HG03064 (cell line): ENCODE measurements around the gene PARP6.
A peak's percentile ranks its signal among the peaks of the same experiment; 100 is the strongest.

Experiments used
- ATAC-seq: cut with Tn5 transposase; IDR thresholded peaks from one replicate; pipeline ENCODE4 v1.9.1; 2021; ENCODE audit warnings: low read depth; ENCODE audit not compliant: unreplicated experiment

Gene PARP6, protein sequence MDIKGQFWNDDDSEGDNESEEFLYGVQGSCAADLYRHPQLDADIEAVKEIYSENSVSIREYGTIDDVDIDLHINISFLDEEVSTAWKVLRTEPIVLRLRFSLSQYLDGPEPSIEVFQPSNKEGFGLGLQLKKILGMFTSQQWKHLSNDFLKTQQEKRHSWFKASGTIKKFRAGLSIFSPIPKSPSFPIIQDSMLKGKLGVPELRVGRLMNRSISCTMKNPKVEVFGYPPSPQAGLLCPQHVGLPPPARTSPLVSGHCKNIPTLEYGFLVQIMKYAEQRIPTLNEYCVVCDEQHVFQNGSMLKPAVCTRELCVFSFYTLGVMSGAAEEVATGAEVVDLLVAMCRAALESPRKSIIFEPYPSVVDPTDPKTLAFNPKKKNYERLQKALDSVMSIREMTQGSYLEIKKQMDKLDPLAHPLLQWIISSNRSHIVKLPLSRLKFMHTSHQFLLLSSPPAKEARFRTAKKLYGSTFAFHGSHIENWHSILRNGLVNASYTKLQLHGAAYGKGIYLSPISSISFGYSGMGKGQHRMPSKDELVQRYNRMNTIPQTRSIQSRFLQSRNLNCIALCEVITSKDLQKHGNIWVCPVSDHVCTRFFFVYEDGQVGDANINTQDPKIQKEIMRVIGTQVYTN

DNA sequence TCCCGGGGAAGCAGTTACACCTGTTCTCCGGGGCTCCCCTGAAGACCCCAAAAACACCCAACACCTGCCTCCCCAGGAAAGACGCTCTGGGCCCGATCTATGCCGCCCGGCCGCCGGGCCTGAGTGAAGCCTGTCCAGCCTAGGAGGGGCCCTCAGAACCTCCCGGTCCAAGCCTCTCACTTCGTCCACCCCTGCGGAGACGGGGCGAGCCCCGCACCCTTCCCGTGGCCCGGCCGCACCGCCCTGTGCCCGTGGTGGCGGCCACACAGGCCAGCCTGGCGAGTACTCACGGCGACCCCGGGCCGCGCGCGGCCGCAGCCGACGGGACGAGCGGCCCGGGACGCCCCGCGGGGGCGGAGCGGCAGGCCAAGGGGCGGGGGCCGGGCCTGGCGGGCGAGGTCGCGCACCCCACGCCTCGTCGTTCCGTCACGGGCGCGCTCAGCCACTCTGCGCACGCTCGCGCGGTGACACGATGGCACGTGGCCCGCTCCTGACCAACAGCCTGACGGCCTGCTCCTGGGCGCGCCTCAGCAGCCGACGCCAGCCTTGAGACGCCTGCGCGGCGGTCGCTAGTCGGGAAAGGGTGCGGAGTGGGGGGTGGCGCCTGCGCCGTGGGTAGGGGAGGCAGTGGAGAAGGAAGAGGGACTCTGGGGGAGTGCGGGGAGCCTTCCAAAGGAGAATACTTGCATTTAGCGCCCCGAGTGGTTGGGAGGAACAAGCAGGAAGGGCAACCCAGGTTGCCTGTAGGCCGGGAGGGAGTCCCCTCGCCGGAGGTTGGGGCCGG is at the start of gene PARP6:
Gene PARP6 (minus strand): TSS at position 342 of the 784 bp plus-strand sequence. CDS start 5,077 bp downstream, outside the sequence.
- ATAC-seq = peak; percentile 92

DNA sequence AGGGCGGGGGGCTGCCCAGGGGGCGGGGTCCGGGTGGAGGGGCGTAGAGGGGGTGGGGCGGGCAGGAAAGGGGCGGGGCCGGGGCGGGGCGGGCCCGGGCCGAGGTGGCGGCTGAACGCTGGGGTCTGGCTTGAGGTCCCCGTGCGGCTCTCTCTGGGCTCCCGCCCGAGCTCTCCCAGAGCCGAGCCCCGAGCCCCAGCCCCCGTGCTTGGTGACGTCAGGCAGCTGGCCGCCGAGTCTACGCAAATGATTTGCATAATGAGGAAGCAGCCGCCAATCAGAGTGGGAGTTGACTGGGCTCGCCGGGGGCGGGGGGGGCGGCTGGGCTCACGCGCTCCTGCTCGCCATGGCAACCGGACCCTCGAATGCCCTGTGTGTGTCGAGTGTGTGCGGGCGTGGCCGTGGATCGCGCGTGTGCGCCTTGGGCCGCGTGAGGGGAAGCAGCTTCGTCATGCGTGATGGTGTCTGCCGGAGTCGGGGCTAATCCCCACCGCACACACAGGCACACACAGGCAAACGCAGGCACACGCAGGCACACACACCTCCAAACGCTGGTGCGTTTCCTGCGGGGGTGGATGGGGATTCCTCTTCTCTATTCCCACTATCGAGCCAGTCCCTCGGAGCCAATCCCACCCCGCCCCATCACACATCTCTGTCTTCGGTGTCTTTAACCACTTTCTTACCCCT is 47.8 kb upstream of the PARP6 start, which contains the start of gene CELF6:
Gene CELF6 (minus strand): TSS at position 173 of the 687 bp plus-strand sequence. CDS start 283 bp downstream, outside the sequence.
- no peak for ATAC-seq

DNA sequence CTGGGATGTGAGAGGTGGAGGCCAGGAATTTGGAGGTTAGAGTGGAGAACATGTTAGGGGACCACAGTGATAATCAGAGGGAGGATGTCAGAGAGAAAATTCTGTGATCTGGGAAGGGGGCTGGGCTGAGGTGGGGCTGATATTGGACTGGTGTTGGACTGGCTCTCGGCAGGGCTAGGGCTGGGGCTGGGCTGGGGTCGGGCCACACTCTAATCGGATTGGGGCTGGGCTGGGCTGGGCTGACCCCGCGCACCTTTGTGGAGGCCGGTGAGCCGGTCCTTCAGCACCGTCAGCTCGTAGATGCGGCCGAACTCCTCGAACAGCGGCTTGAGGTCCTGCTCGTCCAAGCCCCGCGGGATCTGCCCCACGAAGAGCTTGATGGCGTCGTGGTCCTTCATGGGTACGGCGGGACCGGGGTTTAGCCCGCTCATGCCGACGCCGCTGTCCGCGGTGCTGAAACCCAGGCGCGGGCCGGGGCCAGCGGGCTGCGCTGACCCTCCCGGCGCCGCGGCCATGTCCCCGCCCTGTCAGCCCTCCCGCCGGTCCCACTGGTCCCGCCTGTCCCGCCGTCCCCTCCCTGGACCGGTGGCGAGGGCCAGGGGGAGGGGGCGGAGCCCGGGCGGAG is 47.1 kb upstream of the PARP6 start:
- no peak for ATAC-seq

DNA sequence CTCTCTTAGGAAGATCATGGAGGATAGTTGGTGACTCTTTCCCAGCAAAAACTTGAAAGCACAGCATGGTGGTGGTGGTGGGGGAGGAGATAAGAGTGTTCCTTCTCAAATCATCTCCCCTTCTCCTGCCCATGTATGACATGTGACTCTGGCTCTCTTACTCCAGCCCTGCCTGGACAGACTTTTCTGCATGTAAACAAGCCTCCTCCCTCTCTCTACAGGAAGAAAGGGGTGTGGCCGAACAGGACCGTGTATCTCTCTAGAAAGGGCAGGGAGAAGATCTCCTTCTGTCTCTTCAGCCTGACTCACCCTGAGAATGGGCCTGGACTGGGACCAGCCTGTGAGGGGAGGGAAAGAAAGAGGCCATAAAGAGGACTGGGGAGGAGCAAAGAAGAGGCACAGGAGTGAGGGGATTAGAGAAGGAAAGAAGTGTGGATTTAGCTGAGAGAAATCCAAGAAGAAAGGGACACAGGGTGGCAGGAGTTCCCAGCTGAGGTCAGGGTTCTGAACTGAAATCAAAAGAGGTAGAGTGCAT is 46.1 kb upstream of the PARP6 start:
- no peak for ATAC-seq

DNA sequence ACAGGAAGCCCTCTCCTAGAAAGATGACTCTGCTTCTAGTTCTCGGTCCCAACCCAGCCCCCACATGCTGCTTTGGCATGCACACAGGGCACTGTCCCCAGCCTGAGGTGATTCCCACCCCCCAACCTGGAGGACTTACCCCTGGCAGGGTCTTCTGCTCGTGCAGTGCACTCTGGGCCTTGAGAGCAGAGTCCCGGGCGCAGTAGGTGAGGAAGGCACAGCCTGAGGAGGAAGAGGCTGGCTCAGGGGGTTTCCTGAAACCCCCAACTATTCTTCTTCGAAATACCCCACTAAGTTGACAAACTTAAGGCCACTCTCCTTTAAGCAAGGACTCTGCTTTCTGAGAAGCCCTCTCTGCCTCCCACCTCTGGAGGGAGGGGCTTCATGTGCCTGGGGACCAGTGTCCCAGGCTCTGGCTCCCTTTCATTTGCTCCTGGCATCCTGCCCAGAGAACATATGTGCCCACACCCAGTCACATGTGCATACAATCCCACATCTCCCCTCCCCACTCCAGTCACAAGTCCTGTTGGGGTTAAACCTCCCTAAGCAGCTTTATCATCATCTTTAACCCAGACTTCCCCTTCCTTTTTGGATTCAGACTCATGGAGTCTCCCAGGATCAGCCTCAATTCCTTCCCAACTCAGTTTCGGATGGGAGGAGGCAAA is 43.5 kb upstream of the PARP6 start:
- no peak for ATAC-seq

DNA sequence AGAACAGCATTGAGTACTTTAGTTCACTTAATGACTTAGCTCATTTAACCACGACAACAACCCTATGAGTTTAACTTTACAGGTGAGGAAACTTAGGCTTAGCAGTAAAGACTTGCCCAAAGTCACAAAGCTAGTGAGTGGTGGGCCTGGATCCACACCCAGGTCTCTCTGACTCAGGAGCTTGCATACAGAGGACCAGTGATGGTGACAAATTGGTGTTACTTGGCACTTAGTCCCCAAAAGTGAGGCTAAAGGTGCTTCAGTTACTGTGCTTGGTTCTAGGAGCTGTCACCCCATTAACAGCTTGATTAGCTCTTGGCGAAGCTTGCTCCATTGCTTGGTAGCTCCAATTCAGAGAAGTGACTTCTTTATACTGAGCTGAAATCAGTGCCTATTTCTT is 41.5 kb upstream of the PARP6 start:
- ATAC-seq = no peak

DNA sequence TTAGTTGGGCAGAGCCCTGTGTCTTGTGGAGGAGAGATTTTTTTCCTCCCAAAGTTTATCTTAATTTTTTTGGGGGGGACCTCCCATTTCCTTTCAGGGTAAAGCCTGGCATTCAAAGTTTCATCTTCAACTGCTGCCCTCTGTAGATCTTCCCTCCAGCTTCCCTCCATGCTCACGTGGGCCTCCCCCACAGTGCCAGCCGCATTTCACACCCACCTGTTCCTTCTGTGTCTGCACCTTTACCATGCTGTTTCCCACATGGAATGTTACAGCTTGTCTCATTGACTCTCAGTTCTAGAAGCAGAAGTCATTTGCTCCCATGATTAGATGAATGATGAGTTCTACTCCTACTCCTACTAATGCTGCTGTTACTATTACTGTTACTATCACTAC is 41.1 kb upstream of the PARP6 start:
- ATAC-seq = no peak

DNA sequence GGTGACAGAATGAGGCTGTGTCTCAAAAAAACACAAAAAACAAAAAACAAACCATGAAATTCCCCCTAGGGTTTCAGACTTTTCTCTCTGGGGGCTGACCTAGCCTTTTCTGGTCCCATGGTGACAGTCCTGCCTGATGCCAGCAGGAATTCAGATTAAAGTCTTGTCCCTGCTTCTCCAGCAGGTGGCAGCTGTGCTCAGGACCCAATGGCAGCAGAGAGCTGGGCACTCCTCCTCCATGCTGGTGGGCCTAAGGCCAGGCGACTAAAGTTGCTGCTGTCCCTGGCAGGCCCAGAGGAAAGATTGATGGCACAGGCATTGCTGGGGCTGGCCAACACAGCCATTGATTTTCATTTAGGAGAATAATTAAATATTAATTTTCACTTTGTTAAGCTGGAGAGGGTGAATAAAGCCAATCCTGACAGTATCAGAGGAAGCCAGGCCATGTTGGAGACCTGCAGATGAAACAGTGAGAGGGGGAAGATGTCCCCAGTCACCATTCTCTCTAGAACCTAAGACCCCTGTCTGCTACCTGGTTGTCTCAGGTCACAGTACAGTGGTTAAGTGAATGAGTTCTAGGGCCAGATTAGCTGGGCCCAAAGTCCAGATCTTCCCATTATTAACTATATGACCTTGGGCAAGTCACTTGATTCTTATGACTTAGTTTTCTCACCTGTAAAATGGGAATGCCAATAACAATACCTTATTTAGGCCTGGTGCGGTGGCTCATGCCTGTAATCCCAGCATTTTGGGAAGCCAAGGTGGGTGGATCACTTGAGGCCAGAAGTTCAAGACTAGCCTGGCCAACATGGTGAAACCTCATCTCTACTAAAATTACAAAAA is 40.5 kb upstream of the PARP6 start:
- ATAC-seq = no peak

DNA sequence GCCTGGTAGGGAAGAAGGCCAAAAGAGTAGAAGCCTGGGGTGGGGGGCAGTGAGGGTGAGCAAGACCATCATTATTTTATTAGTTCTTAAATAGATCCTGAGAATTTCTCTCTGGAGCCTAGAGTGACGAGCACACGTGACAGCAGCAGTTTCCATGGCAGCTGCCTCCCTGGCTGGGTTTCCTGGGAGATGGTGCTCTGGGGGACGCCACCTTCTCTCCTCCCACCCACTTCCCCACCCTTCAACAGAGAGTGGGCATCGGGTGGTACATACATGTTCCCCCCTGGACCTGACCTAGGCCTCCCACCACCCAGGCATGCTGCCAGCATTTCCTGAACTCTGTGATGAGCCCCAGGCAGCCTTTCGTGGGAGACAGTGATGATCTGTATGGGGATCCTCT is 34.7 kb upstream of the PARP6 start:
- ATAC-seq = no peak

DNA sequence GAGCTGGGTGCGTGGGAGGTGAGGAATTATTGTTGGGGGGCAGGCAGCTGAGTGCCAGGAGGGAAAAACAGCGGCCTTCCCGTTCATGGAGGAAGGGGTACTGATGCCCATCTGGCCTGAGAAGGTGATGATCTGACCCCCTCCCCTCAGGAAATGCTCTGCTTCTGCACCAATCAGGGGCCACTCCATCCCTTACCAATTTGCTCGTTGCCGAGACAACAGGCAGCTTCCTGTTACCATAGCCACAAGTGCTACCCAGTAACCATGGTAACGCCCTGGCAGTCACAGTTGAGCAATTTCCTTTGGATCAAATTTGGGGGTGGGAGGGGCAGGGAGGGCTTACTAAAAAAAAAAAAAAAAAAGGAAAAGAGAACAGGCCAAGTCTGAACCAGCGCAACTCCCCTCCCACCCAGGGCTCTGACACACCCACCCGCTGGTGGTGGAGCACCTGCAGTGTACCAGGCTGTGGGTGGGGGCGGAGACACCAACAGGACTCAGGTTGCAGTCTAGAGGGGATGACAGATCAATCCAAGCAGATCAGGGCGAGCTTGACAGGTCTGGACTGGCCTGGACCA is 33.9 kb upstream of the PARP6 start:
- ATAC-seq = no peak

DNA sequence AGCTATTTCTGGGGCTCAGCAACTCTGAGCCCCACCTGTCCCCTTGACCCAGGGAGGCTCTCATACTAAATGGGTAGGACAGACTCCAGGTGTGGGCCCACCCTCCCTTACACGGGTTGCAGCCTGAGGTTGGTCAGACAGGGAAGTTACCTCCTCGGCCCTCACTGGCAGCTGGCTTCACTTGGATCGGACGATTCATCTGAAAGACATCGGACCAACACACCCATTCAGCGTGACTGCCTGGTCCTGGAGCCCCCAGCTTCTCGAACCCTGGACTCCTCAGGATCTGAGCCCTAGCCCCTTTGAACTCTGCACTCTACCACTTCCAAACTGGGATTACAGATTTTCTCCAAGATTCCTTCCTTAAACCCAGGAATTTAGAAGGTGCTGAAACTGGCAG is 32.2 kb upstream of the PARP6 start:
- no peak for ATAC-seq

DNA sequence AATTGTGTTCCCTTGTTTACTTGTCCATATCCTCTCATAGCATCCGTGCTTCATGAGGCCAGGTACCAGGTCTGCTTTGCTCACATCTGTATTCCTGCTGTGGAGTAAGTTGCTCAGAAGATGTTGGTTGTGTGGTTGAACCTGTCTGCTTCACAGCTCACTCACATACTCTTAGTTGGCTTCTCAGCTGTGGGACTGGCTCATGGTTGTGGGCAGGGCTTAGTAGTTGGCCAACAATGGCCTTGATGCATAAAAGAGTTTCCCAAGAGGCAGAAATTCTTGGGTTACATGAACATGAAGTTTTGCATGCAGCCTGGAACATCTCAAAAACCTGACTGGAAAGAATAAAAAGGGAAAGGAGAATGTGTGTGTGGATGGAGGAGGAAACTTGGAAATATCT is 30.6 kb upstream of the PARP6 start:
- ATAC-seq = no peak

DNA sequence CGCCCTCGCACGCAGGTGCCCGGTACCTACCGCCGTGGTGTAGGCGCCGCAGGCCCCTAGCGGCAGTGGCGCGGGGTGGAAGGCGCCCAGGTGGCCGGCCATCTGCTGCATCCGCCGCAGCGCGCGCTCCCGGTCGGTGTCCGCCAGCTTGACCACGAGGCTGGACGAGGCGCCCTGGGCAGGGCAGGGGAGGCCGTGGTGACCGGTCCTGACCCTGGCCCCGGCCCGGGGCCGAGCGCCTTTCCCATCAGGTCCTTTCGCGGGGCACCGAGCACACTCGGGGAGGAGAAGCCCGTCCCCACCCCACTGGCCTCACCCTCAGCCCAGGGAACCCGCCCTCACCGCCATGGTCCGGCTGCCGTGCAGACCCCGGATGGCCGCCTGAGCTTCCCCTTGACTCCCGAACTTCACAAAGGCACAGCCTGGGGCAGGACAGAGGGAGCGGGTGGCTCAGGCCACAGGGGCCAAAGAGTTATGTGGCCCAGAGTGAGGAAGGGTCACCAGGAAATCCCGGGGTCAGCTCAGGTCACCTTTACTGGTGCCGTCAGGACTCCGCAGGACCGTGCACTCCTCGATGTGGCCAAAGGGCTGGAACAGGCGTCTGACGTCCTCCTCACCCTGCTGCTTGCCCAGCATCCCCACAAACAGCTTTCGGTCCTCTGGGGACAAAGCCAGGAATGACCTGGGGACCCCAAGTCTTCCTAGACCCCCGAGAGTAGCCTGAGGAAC is 17.4 kb upstream of the PARP6 start:
- no peak for ATAC-seq

DNA sequence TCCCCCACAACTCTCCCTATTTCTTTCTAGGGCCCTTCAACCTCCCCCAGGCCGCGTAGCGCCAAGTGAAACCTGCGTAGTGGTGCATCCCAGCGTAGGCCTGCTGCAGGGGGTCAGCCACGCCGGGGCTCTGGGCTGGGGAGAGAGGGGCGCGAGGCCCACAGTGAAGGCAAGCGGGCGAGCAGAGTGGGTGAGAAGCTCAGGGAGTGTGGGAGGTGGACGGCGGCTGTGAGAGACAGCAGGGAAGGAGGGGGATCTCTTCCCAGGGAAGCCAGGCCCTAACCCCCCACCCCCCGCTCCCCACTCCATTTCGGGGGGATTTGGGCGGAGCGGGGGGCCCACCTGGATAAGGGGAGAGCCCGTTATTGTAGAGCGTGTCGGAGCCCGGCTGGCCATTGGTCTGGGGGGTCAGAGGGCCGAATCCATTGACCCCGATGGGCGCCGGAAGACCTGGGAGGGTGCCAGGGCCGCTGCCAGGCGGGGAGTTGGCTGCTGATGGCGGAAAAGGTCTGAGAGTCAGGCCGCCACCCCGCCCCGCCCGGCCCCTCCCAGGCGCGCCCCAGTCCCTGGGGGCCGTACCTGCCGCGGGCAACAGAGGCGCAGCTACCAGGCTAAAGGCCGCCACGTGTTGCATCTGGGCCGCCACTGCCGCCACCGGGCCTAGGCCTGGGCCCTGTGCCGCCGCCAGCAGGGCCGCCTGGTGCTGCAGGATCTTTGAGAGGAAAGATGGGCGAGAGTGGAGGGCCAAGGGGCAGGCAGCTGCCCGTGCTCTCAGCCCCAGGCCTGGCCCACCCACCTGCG is 16.6 kb upstream of the PARP6 start:
- ATAC-seq = no peak

DNA sequence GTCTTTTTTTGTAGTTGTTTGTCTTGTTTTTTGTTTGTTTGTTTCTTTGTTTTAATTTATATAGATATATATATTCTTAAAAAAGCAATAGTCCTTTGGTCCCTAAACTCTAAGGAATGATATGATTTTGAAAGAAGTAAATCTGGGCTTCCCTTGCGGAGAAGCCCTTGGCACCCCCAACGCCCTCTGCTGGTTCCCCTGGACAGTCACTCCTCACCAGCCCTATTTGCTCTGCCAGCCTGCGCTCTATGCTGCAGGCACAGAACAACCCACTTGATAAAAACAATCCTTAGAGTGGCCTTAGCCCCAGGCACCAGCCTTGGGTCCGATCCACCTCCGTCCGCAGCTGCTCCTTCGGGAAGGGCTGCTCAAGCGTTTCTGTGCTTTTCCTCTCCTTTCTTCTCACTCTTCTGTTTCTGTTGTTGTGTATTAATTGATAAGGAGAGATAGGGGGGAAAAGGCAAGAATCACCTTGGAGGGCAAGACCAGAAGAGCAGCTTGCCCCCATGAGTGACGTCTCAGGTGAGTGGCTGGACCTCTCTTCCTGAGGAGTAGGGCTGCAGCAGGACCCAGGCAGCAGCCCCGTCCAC is 13.7 kb upstream of the PARP6 start:
- no peak for ATAC-seq

DNA sequence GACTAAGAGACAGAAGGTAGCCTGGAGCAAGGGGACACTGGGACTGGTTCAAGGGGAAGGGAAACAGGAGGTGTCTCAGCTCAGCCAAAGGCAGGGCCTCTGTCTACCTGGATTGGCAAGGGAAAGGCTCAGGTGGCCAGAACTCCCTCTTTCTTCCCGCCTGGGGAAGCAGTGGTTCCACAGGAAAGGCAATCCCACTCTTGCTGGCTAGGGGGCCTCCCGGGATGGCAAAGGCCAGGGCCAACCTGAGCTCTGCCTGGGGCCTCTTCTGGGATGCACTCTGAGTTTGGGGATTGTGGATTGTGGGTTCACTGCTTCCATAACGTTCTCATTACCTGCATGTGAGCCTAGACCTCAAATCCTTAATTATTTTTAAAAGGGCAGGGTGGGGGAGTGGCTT is 13.0 kb upstream of the PARP6 start:
- ATAC-seq = no peak
